Ishikawa (cell line): ENCODE data around the gene CROCC2.

Experiments
- CEBPB ChIP-seq: IDR thresholded peaks from 2 replicates; pipeline ENCODE4 v1.6.1; 2012
- CREB1 ChIP-seq: IDR thresholded peaks from 2 replicates; pipeline ENCODE4 v1.6.1; 2012; ENCODE audit warnings: low read depth
- EGR1 ChIP-seq: IDR thresholded peaks from 2 replicates; pipeline ENCODE4 v1.6.1; 2012
- EP300 ChIP-seq: IDR thresholded peaks from 2 replicates; pipeline ENCODE4 v1.6.1; 2012; ENCODE audit warnings: borderline replicate concordance
- FOXM1 ChIP-seq: IDR thresholded peaks from 2 replicates; pipeline ENCODE4 v1.6.1; 2012; ENCODE audit warnings: low read depth, borderline replicate concordance
- NFIC ChIP-seq: IDR thresholded peaks from 2 replicates; pipeline ENCODE4 v1.6.1; 2012
- RAD21 ChIP-seq: IDR thresholded peaks from 2 replicates; pipeline ENCODE4 v1.6.1; 2012; ENCODE audit warnings: low read depth
- TAF1 ChIP-seq: IDR thresholded peaks from 2 replicates; pipeline ENCODE4 v1.6.1; 2012; ENCODE audit warnings: low read depth, mild to moderate bottlenecking
- TCF12 ChIP-seq: IDR thresholded peaks from 2 replicates; pipeline ENCODE4 v1.6.1; 2012; ENCODE audit warnings: low read depth
- TEAD4 ChIP-seq: IDR thresholded peaks from 2 replicates; pipeline ENCODE4 v1.6.1; 2012
- YY1 ChIP-seq: IDR thresholded peaks from 2 replicates; pipeline ENCODE4 v1.6.1; 2012; ENCODE audit warnings: low read depth
- ZBTB7A ChIP-seq: IDR thresholded peaks from 2 replicates; pipeline ENCODE4 v1.6.1; 2012; ENCODE audit warnings: low read depth
- TF ChIP-seq, protein P1 (sequence below): IDR thresholded peaks from 2 replicates; pipeline ENCODE4 v1.6.1; 2012; ENCODE audit warnings: low read depth, mild to moderate bottlenecking
- TF ChIP-seq, protein P2 (sequence below): IDR thresholded peaks from 2 replicates; pipeline ENCODE4 v1.6.1; 2012
- TF ChIP-seq, protein P3 (sequence below): IDR thresholded peaks from 2 replicates; pipeline ENCODE4 v1.6.1; 2012

Gene CROCC2

GRCh38 chr2:240925191-240925567 lies 19.0 kb downstream of the CROCC2 start:
- no peak for TF ChIP-seq EP300
- TF ChIP-seq, protein P1, sequence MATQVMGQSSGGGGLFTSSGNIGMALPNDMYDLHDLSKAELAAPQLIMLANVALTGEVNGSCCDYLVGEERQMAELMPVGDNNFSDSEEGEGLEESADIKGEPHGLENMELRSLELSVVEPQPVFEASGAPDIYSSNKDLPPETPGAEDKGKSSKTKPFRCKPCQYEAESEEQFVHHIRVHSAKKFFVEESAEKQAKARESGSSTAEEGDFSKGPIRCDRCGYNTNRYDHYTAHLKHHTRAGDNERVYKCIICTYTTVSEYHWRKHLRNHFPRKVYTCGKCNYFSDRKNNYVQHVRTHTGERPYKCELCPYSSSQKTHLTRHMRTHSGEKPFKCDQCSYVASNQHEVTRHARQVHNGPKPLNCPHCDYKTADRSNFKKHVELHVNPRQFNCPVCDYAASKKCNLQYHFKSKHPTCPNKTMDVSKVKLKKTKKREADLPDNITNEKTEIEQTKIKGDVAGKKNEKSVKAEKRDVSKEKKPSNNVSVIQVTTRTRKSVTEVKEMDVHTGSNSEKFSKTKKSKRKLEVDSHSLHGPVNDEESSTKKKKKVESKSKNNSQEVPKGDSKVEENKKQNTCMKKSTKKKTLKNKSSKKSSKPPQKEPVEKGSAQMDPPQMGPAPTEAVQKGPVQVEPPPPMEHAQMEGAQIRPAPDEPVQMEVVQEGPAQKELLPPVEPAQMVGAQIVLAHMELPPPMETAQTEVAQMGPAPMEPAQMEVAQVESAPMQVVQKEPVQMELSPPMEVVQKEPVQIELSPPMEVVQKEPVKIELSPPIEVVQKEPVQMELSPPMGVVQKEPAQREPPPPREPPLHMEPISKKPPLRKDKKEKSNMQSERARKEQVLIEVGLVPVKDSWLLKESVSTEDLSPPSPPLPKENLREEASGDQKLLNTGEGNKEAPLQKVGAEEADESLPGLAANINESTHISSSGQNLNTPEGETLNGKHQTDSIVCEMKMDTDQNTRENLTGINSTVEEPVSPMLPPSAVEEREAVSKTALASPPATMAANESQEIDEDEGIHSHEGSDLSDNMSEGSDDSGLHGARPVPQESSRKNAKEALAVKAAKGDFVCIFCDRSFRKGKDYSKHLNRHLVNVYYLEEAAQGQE: no peak
- no peak for TF ChIP-seq TEAD4
- TF ChIP-seq EGR1: no peak
- TF ChIP-seq TAF1: no peak
- TF ChIP-seq YY1: no peak
- TF ChIP-seq, protein P2, sequence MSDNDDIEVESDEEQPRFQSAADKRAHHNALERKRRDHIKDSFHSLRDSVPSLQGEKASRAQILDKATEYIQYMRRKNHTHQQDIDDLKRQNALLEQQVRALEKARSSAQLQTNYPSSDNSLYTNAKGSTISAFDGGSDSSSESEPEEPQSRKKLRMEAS: no peak
- no peak for TF ChIP-seq NFIC
- TF ChIP-seq, protein P3, sequence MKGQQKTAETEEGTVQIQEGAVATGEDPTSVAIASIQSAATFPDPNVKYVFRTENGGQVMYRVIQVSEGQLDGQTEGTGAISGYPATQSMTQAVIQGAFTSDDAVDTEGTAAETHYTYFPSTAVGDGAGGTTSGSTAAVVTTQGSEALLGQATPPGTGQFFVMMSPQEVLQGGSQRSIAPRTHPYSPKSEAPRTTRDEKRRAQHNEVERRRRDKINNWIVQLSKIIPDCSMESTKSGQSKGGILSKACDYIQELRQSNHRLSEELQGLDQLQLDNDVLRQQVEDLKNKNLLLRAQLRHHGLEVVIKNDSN: no peak
- no peak for TF ChIP-seq RAD21
- TF ChIP-seq CEBPB: no peak
- no peak for TF ChIP-seq ZBTB7A
- TF ChIP-seq CREB1: no peak

DNA sequence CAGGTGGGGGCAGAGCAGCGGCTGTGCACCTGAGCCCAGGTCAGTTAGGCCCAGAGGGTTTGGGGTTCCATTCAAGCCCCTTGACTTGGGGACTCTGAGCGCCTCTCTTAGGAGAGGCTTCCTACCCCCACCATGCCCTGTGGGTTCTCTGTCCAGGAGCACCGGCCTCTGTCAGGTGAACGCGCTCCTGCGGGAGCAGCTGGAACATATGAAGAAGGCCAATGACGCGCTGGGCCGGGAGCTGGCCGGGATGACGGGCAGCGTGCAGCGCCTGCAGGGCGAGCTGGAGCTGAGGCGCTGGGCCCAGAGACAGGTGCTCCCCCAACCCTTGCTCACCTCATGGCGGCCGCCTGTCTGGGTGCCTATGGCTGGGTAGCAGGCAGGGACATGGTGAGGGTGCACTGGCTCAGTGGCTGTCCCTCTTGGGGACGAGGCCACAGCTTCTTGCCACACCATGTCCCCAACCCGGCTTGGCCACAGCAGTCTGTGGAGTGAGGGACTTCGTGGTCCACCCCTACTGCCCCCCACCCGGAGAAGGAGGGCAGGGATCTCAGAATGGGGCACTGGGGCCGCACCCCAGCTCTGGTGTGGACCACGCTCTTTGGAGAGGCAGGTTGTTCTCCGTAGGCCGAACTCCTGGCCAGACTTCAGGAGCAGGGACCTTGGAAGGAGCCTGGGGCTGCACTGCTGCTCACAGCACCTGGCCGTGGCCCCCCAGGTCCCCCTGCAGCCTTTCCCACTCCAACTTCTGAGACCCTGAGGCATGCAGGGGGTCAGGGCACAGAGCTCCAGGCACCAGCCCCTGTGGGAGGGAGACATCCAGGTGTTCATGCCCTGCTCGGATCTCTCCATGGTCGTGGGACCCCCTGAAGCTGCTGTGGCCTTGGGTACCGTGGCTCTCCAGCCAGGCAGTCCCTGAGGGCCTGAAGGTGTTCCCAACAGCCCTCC lies 19.7 kb downstream of the CROCC2 start:
- TF ChIP-seq EP300 (no peak), CREB1 (no peak), ZBTB7A (no peak; the same call in 1 of the 2 replicates), RAD21 (no peak), TEAD4 (no peak), TAF1 (no peak), FOXM1 (no peak), CEBPB (no peak)
- TF ChIP-seq, protein P3: no peak

GRCh38 chr2:240926516-240927389 lies 20.6 kb downstream of the CROCC2 start:
- TF ChIP-seq NFIC: no peak
- TF ChIP-seq, protein P2: no peak
- TF ChIP-seq, protein P1: no peak
- no peak for TF ChIP-seq CEBPB
- no peak for TF ChIP-seq ZBTB7A
- no peak for TF ChIP-seq EP300
- TF ChIP-seq YY1: no peak
- TF ChIP-seq EGR1: no peak
- TF ChIP-seq TEAD4: no peak
- TF ChIP-seq TAF1: no peak
- TF ChIP-seq CREB1: no peak
- no peak for TF ChIP-seq TCF12
- no peak for TF ChIP-seq RAD21

DNA sequence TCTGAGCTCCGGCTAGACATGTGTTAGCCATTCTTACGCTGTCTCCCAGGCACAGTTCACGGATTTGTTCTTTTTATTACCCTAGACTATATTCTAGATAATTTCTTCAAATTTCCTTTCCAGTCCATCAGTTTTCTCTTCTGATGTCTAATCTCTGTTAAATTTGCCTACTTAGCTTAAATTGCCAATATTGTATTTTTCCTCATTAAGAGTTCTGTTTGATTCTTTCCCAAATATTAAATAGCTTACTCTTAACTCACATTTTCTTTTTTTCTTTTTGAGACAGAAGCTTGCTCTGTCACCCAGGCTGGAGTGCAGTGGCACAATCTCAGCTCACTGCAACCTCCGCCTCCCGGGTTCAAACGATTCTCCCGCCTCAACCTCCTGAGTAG lies 21.2 kb downstream of the CROCC2 start:
- no peak for TF ChIP-seq TEAD4

- TF ChIP-seq CEBPB (no peak), FOXM1 (no peak), YY1 (no peak)
These were observed 22.6 kb downstream of the CROCC2 start for GRCh38 chr2:240928476-240929363.
